C4-2B (cell line): ENCODE data around the gene MMP25.

Experiments
- H3K27ac ChIP-seq: fragments of 450-650 bp; 2 replicates; pipeline ENCODE4 v1.5.1; 2017
- ZFX ChIP-seq: fragments of 450-650 bp; IDR thresholded peaks from 2 replicates; pipeline ENCODE4 v1.6.1; 2017
- TF ChIP-seq, protein P1 (sequence below): fragments of 450-650 bp; conservative IDR thresholded peaks from 2 replicates; pipeline ENCODE4 v1.5.1; 2017; ENCODE audit warnings: mild to moderate bottlenecking

MMP25 gene

DNA sequence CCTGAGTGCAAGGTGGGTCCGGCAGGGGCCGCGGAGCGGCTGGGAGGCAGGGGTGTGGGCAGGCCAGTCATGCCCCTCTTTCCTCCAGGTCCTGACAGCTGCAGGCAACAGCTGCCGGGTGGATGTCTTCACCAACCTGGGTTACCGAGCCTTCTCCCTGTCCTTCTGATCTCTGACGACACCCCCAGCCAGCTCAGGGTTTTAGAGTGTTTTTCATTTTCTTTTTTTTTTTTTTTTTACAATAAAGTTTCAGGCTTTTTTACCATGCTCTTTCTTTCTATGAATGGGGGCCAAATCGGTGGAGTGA, 18.9 kb upstream of the MMP25 start:
- no peak overlapping the region; the same call in 1 of the 2 replicates for H3K27ac ChIP-seq
- TF ChIP-seq, protein P1, sequence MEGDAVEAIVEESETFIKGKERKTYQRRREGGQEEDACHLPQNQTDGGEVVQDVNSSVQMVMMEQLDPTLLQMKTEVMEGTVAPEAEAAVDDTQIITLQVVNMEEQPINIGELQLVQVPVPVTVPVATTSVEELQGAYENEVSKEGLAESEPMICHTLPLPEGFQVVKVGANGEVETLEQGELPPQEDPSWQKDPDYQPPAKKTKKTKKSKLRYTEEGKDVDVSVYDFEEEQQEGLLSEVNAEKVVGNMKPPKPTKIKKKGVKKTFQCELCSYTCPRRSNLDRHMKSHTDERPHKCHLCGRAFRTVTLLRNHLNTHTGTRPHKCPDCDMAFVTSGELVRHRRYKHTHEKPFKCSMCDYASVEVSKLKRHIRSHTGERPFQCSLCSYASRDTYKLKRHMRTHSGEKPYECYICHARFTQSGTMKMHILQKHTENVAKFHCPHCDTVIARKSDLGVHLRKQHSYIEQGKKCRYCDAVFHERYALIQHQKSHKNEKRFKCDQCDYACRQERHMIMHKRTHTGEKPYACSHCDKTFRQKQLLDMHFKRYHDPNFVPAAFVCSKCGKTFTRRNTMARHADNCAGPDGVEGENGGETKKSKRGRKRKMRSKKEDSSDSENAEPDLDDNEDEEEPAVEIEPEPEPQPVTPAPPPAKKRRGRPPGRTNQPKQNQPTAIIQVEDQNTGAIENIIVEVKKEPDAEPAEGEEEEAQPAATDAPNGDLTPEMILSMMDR, result no peak
- no peak for TF ChIP-seq ZFX

DNA sequence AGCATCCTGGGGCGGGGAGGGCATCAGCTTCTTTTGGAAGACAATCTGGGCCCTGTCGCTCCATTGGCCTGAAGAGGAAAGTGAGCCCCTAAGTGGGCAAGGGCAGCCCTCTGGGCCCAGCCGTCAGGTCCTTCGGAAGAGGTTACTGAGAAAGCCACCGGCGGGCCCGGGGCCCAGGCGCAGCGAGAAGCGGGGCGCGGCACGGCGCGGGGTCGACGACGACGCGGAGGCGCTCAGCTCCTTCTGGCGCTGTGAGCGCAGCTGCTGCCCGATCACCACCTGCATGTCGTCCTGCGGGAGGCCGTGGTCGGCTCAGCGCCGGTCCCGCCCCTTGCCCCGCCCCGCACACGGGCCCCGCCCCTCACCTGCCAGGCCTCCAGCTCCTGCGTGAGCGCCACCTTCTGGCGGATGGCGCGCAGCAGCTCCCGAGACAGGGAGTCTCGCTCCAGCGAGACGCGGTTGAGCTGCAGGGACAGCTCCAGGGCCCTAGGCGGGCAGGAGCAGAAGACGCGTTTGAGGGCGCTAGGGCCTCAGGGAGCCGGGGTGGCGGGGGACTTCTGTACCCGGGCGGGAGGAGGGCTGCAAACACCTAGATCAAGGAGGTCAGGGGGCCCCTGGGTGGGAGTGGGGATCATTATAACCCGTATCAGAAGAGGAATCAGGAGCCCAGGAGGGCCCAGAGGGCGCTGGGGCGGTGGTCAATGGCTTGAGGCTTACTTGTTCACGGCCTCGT, 18.2 kb upstream of the MMP25 start:
- peak overlapping the region; percentile 43 for H3K27ac ChIP-seq
- TF ChIP-seq ZFX, result no peak
- TF ChIP-seq, protein P1, result peak; percentile 97

- H3K27ac ChIP-seq, result peak overlapping the region; percentile 43; the same call in 1 of the 2 replicates
Observed at GRCh38 chr16:3028716-3029319, 17.5 kb upstream of the MMP25 start.

DNA sequence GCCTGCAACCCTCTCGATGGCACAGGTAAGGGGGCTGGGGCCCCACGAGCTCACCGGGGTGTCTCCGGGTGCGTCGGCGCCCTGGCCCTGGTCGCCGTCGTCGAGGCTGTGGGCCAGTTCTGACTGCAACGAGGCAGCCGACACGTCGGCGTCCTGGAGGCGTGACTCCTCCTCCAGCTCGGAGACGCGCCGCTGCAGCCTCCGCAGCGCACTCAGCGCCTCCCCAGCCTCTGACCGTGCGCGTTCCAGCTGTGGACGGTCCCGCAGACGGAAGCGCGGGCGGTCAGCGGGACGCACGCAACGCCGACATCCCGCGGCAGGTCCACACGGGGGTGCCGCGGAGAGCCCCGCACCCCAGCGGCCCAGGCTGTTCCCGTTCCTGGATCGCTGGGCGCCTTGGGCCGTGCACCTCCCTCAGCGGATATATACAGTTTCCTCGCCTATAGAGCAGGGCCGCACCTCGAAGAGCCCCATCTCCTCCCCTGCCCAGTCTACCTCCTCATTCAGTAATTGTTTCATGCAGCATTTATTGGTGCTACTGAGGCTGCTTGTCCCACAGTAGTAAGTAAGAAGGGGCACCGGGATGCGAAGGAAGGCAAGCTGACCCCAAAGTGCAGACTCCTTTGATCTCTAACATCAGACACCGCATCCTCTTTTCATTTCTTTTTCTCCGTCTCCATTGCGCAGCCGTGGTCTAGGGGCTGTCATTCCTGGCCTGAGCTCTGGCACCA, 16.7 kb upstream of the MMP25 start:
- TF ChIP-seq, protein P1, result no peak
- no peak for TF ChIP-seq ZFX
- H3K27ac ChIP-seq, result no peak overlapping the region

More at GRCh38 chr16:3028716-3029319, 17.5 kb upstream of the MMP25 start:
- no peak for TF ChIP-seq ZFX
- TF ChIP-seq, protein P1, result no peak

DNA sequence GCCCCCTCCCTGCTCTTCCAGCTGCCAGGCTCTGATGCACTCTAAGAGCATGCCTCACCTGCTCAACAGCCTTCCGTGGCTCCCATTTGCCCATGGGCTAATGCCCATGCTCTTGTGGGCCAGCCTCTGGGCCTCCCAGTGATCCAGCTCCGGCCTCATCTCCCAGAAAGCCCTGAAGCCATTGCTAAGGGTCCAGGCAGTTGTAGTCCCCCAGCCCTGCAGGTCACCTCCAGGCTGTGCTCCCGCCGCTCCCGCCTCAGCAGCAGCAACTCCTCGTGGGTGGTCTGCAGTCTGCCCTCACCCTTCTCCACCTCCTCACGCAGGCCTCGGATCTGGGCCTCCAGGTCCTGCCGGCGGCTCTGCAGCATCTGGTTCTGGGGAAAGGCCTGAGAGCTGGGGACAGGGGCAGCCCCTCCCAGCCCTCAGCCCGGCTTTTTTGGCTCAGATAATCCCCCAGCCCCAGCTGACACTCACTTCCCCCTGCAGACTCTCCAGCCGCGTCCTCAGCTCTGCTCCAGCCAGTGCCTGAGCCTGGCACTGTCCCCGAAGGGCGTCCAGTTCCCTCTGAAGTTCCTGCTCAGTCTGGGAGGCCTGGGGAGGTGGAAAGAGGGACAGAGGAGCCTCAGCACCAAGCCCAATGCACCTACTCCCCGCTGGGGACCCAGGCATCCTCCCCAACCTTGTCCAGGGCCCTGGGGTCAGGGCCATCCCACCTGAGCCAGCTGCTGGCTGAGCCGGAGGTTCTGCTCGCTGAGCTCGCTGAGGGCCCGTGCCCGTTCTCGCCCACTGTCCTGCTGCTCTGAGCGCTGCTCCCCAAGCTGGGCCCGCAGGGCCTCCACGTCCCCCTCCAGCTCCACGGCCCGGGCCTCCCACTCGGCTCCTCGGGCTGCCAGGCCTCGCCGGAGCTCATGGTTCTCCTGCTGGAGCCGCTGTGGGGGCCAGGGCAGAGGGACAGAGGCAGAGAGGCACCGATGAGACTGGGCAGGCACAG, 15.8 kb upstream of the MMP25 start:
- peak overlapping the region; percentile 24; the same call in 1 of the 2 replicates for H3K27ac ChIP-seq
- TF ChIP-seq, protein P1, result no peak
- TF ChIP-seq ZFX, result no peak

GRCh38 chr16:3032624-3033023, 13.7 kb upstream of the MMP25 start:
- no peak overlapping the region for H3K27ac ChIP-seq
- TF ChIP-seq, protein P1, result no peak
- TF ChIP-seq ZFX, result no peak
